Stimulated activated naive B cell treated with anti-CD40 and anti-IgM and Interleukin-4, amounts not matched to agents 10 μg/mL and 1 μg/mL and 100 μg/mL, for 72 hours (primary cell): ENCODE data around the gene MDH1B.
A peak's percentile ranks its signal among the peaks of the same experiment; 100 is the strongest.

Experiments
- ATAC-seq, 2 donors: fragments of 150-1000 bp; cut with Tn5 transposase; replicated peaks; 2 replicates each; pipeline ENCODE4 v1.10.0; 2021; ENCODE audit warnings: moderate library complexity in 1 of 2
- DNase-seq: peaks from one replicate; pipeline ENCODE4 v3.0.0; 2021
- H3K27ac Mint-ChIP-seq: one replicate; pipeline ENCODE4 v1.8.0; 2022; ENCODE audit warnings: mild to moderate bottlenecking, mixed read lengths
- H3K27me3 Mint-ChIP-seq, 2 donors: one replicate each; pipeline ENCODE4 v1.8.0; 2022; ENCODE audit warnings: mixed read lengths in 2 of 2
- H3K36me3 Mint-ChIP-seq, 2 donors: one replicate each; pipeline ENCODE4 v1.8.0; 2022; ENCODE audit warnings: mixed read lengths in 2 of 2, mild to moderate bottlenecking in 1 of 2
- H3K4me1 Mint-ChIP-seq, 2 donors: one replicate each; pipeline ENCODE4 v1.8.0; 2022; ENCODE audit warnings: mixed read lengths in 2 of 2, mild to moderate bottlenecking in 1 of 2
- H3K4me3 Mint-ChIP-seq, 2 donors: one replicate each; pipeline ENCODE4 v1.8.0; 2022; ENCODE audit warnings: mild to moderate bottlenecking in 2 of 2, mixed read lengths in 2 of 2, moderate library complexity in 1 of 2
- H3K9me3 Mint-ChIP-seq, 2 donors: one replicate each; pipeline ENCODE4 v1.8.0; 2022; ENCODE audit warnings: mixed read lengths in 2 of 2, mild to moderate bottlenecking in 1 of 2

Gene MDH1B

GRCh38 chr2:206693399-206694137, 71.6 kb downstream of the MDH1B start:
- Mint-ChIP-seq H3K36me3 (no peaks in the 10 kb centered on the region), H3K4me3 (no peak overlapping the region), H3K9me3 (no peaks in the 10 kb centered on the region), H3K4me1 (no peaks in the 10 kb centered on the region), H3K27me3 (peaks cover 11 to 15% of the 10 kb centered on the region in 2 donors), H3K27ac (no peak overlapping the region)
- peak; percentile 67 to 68 for ATAC-seq
- DNase-seq, result peak; percentile 17

DNA sequence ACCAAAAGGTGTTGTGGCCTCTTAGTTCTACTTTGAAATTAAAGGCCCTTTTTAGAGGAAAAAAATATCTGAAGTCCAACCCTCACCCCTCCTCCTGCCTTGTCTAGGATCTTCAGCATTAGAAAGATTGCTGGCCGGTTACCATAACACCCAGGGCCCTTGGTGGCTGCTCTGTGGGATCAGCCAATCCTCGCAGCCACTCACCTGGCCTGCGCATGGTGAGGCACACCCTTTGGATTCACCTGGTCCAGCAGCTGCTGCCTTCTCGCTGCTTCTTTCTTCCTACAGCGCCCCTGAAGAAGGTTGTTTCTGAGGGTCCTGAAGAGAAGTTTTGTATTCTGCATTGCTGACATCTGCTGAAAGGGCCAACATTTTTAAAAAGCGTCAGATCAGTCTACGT, 72.2 kb downstream of the MDH1B start:
- H3K27me3 Mint-ChIP-seq, result peaks cover 11 to 15% of the 10 kb centered on the region in 2 donors
- no peak overlapping the region for H3K27ac Mint-ChIP-seq
- no peaks in the 10 kb centered on the region for H3K4me1 Mint-ChIP-seq
- H3K4me3 Mint-ChIP-seq, result no peak overlapping the region
- ATAC-seq (no peak), DNase-seq (no peak)
- H3K9me3 Mint-ChIP-seq, result no peaks in the 10 kb centered on the region
- H3K36me3 Mint-ChIP-seq, result no peaks in the 10 kb centered on the region

- Mint-ChIP-seq H3K4me3 (no peak overlapping the region), H3K27me3 (peaks cover 11 to 15% of the 10 kb centered on the region in 2 donors), H3K4me1 (no peaks in the 10 kb centered on the region), H3K27ac (no peak overlapping the region), H3K9me3 (no peaks in the 10 kb centered on the region), H3K36me3 (no peaks in the 10 kb centered on the region)
- DNase-seq (no peak), ATAC-seq (no peak)
Measured at GRCh38 chr2:206688990-206689389, 76.1 kb downstream of the MDH1B start.

- Mint-ChIP-seq H3K36me3 (no peaks in the 10 kb centered on the region), H3K4me3 (no peak overlapping the region), H3K27me3 (peaks cover 14 to 19% of the 10 kb centered on the region in 2 donors), H3K4me1 (no peaks in the 10 kb centered on the region), H3K27ac (no peak overlapping the region), H3K9me3 (no peaks in the 10 kb centered on the region)
- DNase-seq, result no peak
- no peak for ATAC-seq
Measured at GRCh38 chr2:206688453-206688852, 76.7 kb downstream of the MDH1B start.
